Skin epidermis (tissue), 12 donors: ENCODE data around the gene TMEM53.

Experiments used
- H3K27ac ChIP-seq, 21 experiments: fragments of 200-600 bp; sonication (generic) in 11 of 21; one replicate each; pipeline ENCODE4 v1.5.0; 2020; ENCODE audit warnings: mild to moderate bottlenecking in 3 of 21, inconsistent platforms in 2 of 21, moderate library complexity in 2 of 21
- H3K4me3 ChIP-seq, 7 experiments: fragments of 200-600 bp; sonication (generic) in 2 of 7; one replicate each; pipeline ENCODE4 v1.5.0; 2020; ENCODE audit warnings: inconsistent platforms in 2 of 7, mild to moderate bottlenecking in 2 of 7, moderate library complexity in 1 of 7

TMEM53 gene

GRCh38 chr1:44611419-44611818, 62.9 kb downstream of the TMEM53 start:
- Histone ChIP-seq H3K27ac (no peak overlapping the region), H3K4me3 (no peak overlapping the region)

DNA sequence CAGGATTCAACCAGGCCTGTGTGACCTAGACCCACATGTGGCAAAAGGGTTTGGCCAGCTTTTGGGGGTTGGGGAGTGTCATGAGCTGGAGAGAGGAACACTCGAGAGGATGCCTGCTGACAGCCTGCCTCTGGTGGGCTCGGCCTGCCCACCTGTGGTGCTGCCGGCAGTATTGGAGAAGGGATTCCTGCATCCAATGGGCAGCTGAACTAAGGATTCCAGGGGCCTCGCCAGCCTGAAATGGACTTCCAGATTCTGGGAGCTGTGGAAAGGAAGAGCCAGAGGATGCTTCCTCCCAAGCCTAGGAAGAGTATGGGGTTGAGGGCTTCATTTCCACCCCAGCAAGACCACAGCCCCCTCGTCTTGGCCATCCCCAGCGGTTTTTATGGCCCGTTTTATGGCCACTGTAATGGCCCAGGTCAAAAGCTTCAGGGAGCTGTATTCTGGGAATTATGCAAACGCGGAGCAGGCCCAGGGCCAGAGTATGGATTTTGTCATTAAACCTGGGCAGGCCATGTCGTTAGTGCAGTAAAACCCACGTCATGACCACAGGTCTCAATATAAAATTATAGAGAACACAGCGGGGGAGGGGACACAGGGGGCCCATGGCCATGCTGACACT, 63.6 kb downstream of the TMEM53 start:
- no peak overlapping the region for H3K27ac ChIP-seq
- no peak overlapping the region for H3K4me3 ChIP-seq

- Histone ChIP-seq H3K4me3 (no peak overlapping the region), H3K27ac (no peak overlapping the region)
Measured at GRCh38 chr1:44609768-44610526, 64.3 kb downstream of the TMEM53 start.

DNA sequence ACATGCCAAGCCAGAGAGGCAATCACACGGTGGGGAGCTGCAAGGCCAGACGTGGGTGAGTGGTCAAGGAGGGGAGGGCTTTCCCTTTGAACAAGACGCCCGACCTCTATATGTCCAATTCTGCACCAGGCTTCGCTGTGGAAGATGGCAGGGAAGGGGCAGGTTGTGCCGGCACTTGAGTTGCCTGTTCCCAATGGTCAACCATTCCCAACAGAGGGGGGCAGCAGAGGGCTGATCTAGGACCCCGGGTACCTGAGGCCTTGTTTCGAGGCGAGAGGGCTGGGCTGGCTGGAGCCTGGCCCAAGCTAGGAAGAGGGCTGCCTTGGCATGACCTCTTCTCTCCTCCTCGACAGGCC, 64.9 kb downstream of the TMEM53 start:
- Histone ChIP-seq H3K4me3 (no peak overlapping the region), H3K27ac (no peak overlapping the region)

DNA sequence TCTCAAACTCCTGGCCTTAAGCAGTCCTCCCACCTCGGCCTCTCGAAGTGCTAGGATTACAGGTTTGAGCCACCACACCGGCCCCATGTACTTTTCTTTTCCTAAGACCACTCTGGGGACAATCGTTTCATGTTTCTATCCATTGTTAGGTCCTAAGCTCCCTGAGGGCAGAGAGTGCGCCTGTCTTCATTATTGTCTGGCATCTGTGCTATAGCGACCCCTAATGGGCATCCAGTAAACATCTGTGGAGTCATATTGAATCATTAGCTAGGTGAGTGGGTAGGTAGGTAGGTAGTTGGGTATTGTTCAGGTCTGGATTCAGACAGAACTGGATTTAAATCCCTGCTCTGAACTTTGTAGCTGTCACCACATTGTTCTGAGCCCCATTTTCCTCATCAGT, 66.1 kb downstream of the TMEM53 start:
- H3K27ac ChIP-seq = no peak overlapping the region
- no peak overlapping the region for H3K4me3 ChIP-seq

DNA sequence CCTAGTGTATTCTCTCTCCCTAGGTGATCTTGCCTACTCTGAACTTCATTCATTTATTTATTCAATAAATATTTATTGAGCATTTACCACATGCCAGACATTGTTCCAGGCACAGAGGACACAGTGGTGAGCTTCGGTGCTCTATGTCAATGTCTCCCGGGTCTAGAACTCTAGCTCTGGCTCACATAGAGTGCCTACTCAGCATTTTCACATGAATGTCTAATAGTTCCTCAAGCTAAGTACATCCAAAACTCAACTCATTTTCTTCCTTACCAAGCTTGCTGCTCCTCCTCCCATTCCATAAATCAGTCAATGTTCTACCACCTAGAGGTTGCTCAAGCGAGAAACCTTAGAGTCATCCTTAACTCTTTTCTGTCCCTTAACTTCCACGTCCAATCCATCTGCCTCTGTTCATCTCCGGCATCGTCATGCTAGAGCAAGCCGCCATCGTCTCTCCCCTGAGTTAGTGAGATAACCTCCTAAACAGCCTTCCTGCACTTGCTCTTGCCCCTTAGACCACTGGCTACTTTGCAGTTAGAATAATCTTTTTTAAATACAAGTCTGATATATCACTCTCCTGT, 67.5 kb downstream of the TMEM53 start:
- Histone ChIP-seq H3K4me3 (no peak overlapping the region), H3K27ac (no peak overlapping the region)

GRCh38 chr1:44605914-44606615, 68.2 kb downstream of the TMEM53 start:
- Histone ChIP-seq H3K4me3 (no peak overlapping the region), H3K27ac (no peak overlapping the region)

GRCh38 chr1:44604157-44604955, 69.9 kb downstream of the TMEM53 start:
- H3K27ac ChIP-seq = no peak overlapping the region
- H3K4me3 ChIP-seq = no peak overlapping the region

DNA sequence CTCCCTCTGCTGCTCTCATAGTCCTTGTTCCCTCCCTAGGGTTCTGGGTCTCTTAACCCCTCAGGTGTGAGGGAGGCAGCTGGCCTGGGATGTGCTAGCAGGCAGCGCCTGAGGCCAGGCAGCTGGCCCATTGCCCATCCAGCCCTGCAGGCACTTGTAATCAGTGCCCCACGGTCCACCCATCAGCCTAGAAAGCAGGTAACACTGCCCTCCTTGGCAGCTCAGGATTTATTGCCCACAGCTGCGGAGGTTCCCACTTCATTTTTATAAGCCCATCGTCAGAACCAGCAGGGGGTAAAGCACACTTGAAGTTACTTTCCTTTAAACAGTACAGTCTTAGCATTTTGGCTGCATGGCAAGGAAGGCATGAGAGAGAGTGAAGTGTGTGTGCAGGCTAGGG, 70.6 kb downstream of the TMEM53 start:
- Histone ChIP-seq H3K4me3 (no peak overlapping the region), H3K27ac (no peak overlapping the region)
